H1 (cell line): Measurements from ENCODE around the gene TMEM204. TPM values are rescaled to one million over a fixed set of nuclear protein-coding genes. Genes with fewer than 3 reads are reported as not detected.

Experiments
- CTCF ChIA-PET: fragments of 300-600 bp; sonication (Branson Sonifier 250); formaldehyde crosslinking; loops from one replicate; lab custom pipeline; 2021; ENCODE audit not compliant: partially characterized antibody; lab: Charles Lee
- POLR2A ChIA-PET: fragments of 300-600 bp; sonication (Branson Sonifier 250); formaldehyde crosslinking; loops from one replicate; lab custom pipeline; 2021; ENCODE audit warnings: inconsistent platforms; ENCODE audit not compliant: partially characterized antibody; lab: Charles Lee
- DNase-seq, 2 experiments: peaks; one replicate each; pipeline versions ENCODE4 v3.0.0 to v3.0.0-alpha.2; 2010 to 2022; ENCODE audit warnings: low spot score in 2 of 2, low read depth in 1 of 2, mixed read lengths in 1 of 2
- FAIRE-seq: peaks from 2 replicates; lab custom pipeline; 2011; peaks lifted over from hg19 to GRCh38; lab: Jason Lieb, UNC
- H2AFZ ChIP-seq: 2 replicates; pipeline ENCODE4 v1.8.1; 2012; ENCODE audit warnings: low read length, inconsistent platforms
- H2AK5ac ChIP-seq: 2 replicates; pipeline ENCODE4 v1.6.1; 2013; ENCODE audit warnings: low read depth, low read length
- H2BK120ac ChIP-seq: replicated peaks from 2 replicates; pipeline ENCODE3; 2013; ENCODE audit warnings: low read depth, low read length, inconsistent platforms
- H2BK12ac ChIP-seq: 2 replicates; pipeline ENCODE4 v1.6.1; 2013; ENCODE audit warnings: low read depth, low read length
- H2BK15ac ChIP-seq: 2 replicates; pipeline ENCODE4 v1.6.1; 2013; ENCODE audit warnings: low read length
- H2BK20ac ChIP-seq: 2 replicates; pipeline ENCODE4 v1.6.1; 2013; ENCODE audit warnings: low read length
- H2BK5ac ChIP-seq: 2 replicates; pipeline ENCODE4 v1.6.1; 2013; ENCODE audit warnings: low read depth, low read length
- H3K14ac ChIP-seq: 2 replicates; pipeline ENCODE4 v1.6.1; 2013; ENCODE audit warnings: inconsistent platforms; ENCODE audit not compliant: insufficient read length
- H3K18ac ChIP-seq: 2 replicates; pipeline ENCODE4 v1.6.1; 2013; ENCODE audit warnings: low read length; ENCODE audit errors: extremely low read depth
- H3K23ac ChIP-seq: 2 replicates; pipeline ENCODE4 v1.6.1; 2013; ENCODE audit warnings: inconsistent platforms; ENCODE audit not compliant: insufficient read length
- H3K23me2 ChIP-seq: 2 replicates; pipeline ENCODE4 v1.6.1; 2013; ENCODE audit warnings: low read depth, low read length
- H3K27ac ChIP-seq: 2 replicates; pipeline ENCODE4 v1.6.1; 2011; ENCODE audit warnings: low read depth, low read length, inconsistent platforms
- H3K27me3 ChIP-seq, 4 experiments: replicated peaks in 1 of 4; 1 replicate in 1 of 4; 2 replicates in 3 of 4; pipeline versions ENCODE4 v1.6.1 to v1.8.1; 2011 to 2013; ENCODE audit warnings: low read length in 3 of 4, mild to moderate bottlenecking in 3 of 4, inconsistent platforms in 2 of 4, mixed read lengths in 2 of 4, moderate library complexity in 1 of 4; ENCODE audit not compliant: control insufficient read depth in 3 of 4, insufficient read depth in 3 of 4; ENCODE audit errors: extremely low read depth in 1 of 4
- H3K36me3 ChIP-seq, 4 experiments: 2 replicates each; pipeline versions ENCODE4 v1.6.1 to v1.8.1; 2011 to 2013; ENCODE audit warnings: mild to moderate bottlenecking in 4 of 4, low read length in 3 of 4, moderate library complexity in 2 of 4, control low read depth in 1 of 4, inconsistent platforms in 1 of 4; ENCODE audit not compliant: insufficient read depth in 4 of 4, control insufficient read depth in 2 of 4
- H3K4ac ChIP-seq: replicated peaks from 2 replicates; pipeline ENCODE3; 2013; ENCODE audit warnings: low read length, low read depth, mixed read lengths, inconsistent platforms; ENCODE audit not compliant: insufficient read length
- H3K4me1 ChIP-seq, 4 experiments: replicated peaks in 1 of 4; 1 replicate in 1 of 4; 2 replicates in 3 of 4; pipeline versions ENCODE4 v1.6.1 to v1.8.1; 2011 to 2013; ENCODE audit warnings: low read length in 3 of 4, inconsistent platforms in 2 of 4, mixed read lengths in 1 of 4; ENCODE audit not compliant: insufficient read depth in 4 of 4, control insufficient read depth in 3 of 4
- H3K4me2 ChIP-seq, 2 experiments: 2 replicates each; pipeline versions ENCODE4 v1.6.1 to v1.8.1; 2011 to 2013; ENCODE audit warnings: low read depth in 2 of 2, low read length in 2 of 2, control low read depth in 1 of 2, inconsistent platforms in 1 of 2, mild to moderate bottlenecking in 1 of 2; ENCODE audit not compliant: insufficient read depth in 1 of 2
- H3K4me3 ChIP-seq, 4 experiments: fragments of 200-600, 300-600 bp in 1 of 4; sonication (generic), shearing (Covaris generic), sonication (Bioruptor Twin) in 1 of 4; 2 replicates each; pipeline versions ENCODE4 v1.5.1 to v1.8.1; 2011 to 2016; ENCODE audit warnings: low read length in 4 of 4, low read depth in 3 of 4, control low read depth in 2 of 4, inconsistent platforms in 2 of 4, mild to moderate bottlenecking in 2 of 4, mixed read lengths in 1 of 4, moderate library complexity in 1 of 4; ENCODE audit not compliant: insufficient read depth in 2 of 4; ENCODE audit errors: extremely low read depth in 1 of 4
- H3K56ac ChIP-seq: replicated peaks from 2 replicates; pipeline ENCODE3; 2013; ENCODE audit warnings: low read depth, mild to moderate bottlenecking, mixed read lengths, low read length, inconsistent platforms; ENCODE audit not compliant: insufficient read length
- H3K79me1 ChIP-seq: 2 replicates; pipeline ENCODE4 v1.6.1; 2013; ENCODE audit warnings: low read depth, low read length, control low read depth
- H3K79me2 ChIP-seq, 2 experiments: 2 replicates each; pipeline versions ENCODE4 v1.6.1 to v1.8.1; 2012 to 2013; ENCODE audit warnings: low read length in 2 of 2, mild to moderate bottlenecking in 2 of 2, inconsistent platforms in 1 of 2; ENCODE audit not compliant: insufficient read depth in 2 of 2, control insufficient read depth in 1 of 2
- H3K9ac ChIP-seq, 4 experiments: replicated peaks in 1 of 4; 1 replicate in 1 of 4; 2 replicates in 3 of 4; pipeline versions ENCODE4 v1.6.1 to v1.8.1; 2011 to 2013; ENCODE audit warnings: low read depth in 3 of 4, low read length in 3 of 4, control low read depth in 2 of 4, mild to moderate bottlenecking in 2 of 4, moderate library complexity in 2 of 4, inconsistent platforms in 1 of 4; ENCODE audit errors: extremely low read depth in 1 of 4
- H3K9me3 ChIP-seq, 2 experiments: 2 replicates each; pipeline versions ENCODE4 v1.6.1 to v1.8.1; 2012 to 2013; ENCODE audit warnings: mild to moderate bottlenecking in 2 of 2, moderate library complexity in 2 of 2, control low read depth in 1 of 2, inconsistent platforms in 1 of 2, low read depth in 1 of 2, low read length in 1 of 2, mixed read lengths in 1 of 2; ENCODE audit not compliant: insufficient read depth in 2 of 2
- H4K20me1 ChIP-seq, 2 experiments: replicated peaks in 1 of 2; 2 replicates each; pipeline versions ENCODE3 to v1.8.1; 2011 to 2013; ENCODE audit warnings: inconsistent platforms in 2 of 2, low read length in 2 of 2, mild to moderate bottlenecking in 1 of 2; ENCODE audit not compliant: insufficient read depth in 2 of 2, control insufficient read depth in 1 of 2
- H4K5ac ChIP-seq: 2 replicates; pipeline ENCODE4 v1.6.1; 2013; ENCODE audit warnings: low read length, low read depth, mixed read lengths, inconsistent platforms; ENCODE audit not compliant: insufficient read length
- H4K8ac ChIP-seq: 2 replicates; pipeline ENCODE4 v1.8.0; 2013; ENCODE audit warnings: mild to moderate bottlenecking, moderate library complexity, low read length, inconsistent platforms; ENCODE audit not compliant: insufficient read depth; ENCODE audit errors: extremely low read depth
- H4K91ac ChIP-seq: replicated peaks from 2 replicates; pipeline ENCODE3; 2013; ENCODE audit warnings: low read length, mixed read lengths, inconsistent platforms; ENCODE audit not compliant: insufficient read length
- ATF3 ChIP-seq: IDR thresholded peaks from 2 replicates; pipeline ENCODE4 v1.6.1; 2011; ENCODE audit warnings: low read depth, mild to moderate bottlenecking, low read length; ENCODE audit not compliant: insufficient read depth
- CBX5 ChIP-seq: fragments of 300-800, 300-1000 bp; sonication (generic); IDR thresholded peaks from 2 replicates; pipeline ENCODE4 v1.7.1; 2016; ENCODE audit warnings: antibody characterized with exemption, low read length, low read depth
- GABPA ChIP-seq: IDR thresholded peaks from 2 replicates; pipeline ENCODE4 v1.6.1; 2011; ENCODE audit warnings: mild to moderate bottlenecking, low read length, moderate library complexity, borderline replicate concordance; ENCODE audit not compliant: insufficient read depth
- HDAC2 ChIP-seq, 2 experiments: fragments of 300-600 bp in 1 of 2; sonication (generic) in 1 of 2; IDR thresholded peaks; 2 replicates each; pipeline ENCODE4 v1.6.1; 2011 to 2012; ENCODE audit warnings: low read depth in 2 of 2, low read length in 2 of 2, mild to moderate bottlenecking in 2 of 2, moderate library complexity in 2 of 2, borderline replicate concordance in 1 of 2, inconsistent platforms in 1 of 2
- KDM1A ChIP-seq: fragments of 200-600, 300-600 bp; sonication (generic); IDR thresholded peaks from 2 replicates; pipeline ENCODE4 v1.7.1; 2016; ENCODE audit warnings: mild to moderate bottlenecking, low read length, borderline replicate concordance
- KDM4A ChIP-seq: IDR thresholded peaks from one replicate; pipeline ENCODE4 v1.7.1; 2012; ENCODE audit warnings: low read depth, mild to moderate bottlenecking, moderate library complexity, low read length, inconsistent platforms; ENCODE audit not compliant: severe bottlenecking
- NRF1 ChIP-seq: IDR thresholded peaks from 2 replicates; pipeline ENCODE4 v1.6.1; 2011; ENCODE audit warnings: mild to moderate bottlenecking, low read depth, low read length, improper control_type of control experiment
- PHF8 ChIP-seq: fragments of 200-600 bp; sonication (generic); conservative IDR thresholded peaks from 2 replicates; pipeline ENCODE4 v1.7.1; 2012; ENCODE audit warnings: low read depth, mild to moderate bottlenecking, inconsistent platforms, low read length, moderate library complexity
- SP4 ChIP-seq: IDR thresholded peaks from 2 replicates; pipeline ENCODE4 v1.6.1; 2012; ENCODE audit warnings: low read length, inconsistent platforms
- TAF1 ChIP-seq: IDR thresholded peaks from 2 replicates; pipeline ENCODE4 v1.6.1; 2011; ENCODE audit warnings: mild to moderate bottlenecking, low read depth, low read length
- TAF7 ChIP-seq: optimal IDR thresholded peaks from 2 replicates; pipeline ENCODE3; 2011; ENCODE audit warnings: low read depth, mild to moderate bottlenecking, inconsistent platforms, low read length, moderate library complexity, borderline replicate concordance
- TCF12 ChIP-seq: IDR thresholded peaks from 2 replicates; pipeline ENCODE4 v1.6.1; 2011; ENCODE audit warnings: low read depth, mild to moderate bottlenecking, low read length
- WGBS, 2 experiments: shearing (Covaris generic) in 1 of 2; methylation state at CpG; one replicate each; pipeline versions ENCODE4 v1.1.6 to v1.1.7; 2013 to 2015; ENCODE audit warnings: low lambda C conversion rate in 2 of 2, mixed read lengths in 2 of 2, inconsistent platforms in 1 of 2, low coverage in 1 of 2, missing lambda C conversion rate in 1 of 2; ENCODE audit not compliant: insufficient replicate concordance in 2 of 2, insufficient coverage in 1 of 2, insufficient read length in 1 of 2; ENCODE audit errors: extremely low coverage in 1 of 2, missing lambda C conversion rate in 1 of 2; 5-methylcytosine and 5-hydroxymethylcytosine counted together
- polyA plus RNA-seq, 7 experiments: library from polyadenylated mRNA; depleted of rRNA in 3 of 7; stranded (reverse) in 5 of 7; unstranded in 2 of 7; fragments of >200 nt in 5 of 7; fragments of 200-250 nt in 2 of 7; gene quantifications; 1 replicate in 5 of 7; 2 replicates in 1 of 7; 4 replicates in 1 of 7; pipeline versions ENCODE4 v1.2.1 to v1.2.3, GENCODE V29; 2011 to 2013; ENCODE audit warnings: missing spikeins in 2 of 7, mixed read lengths in 2 of 7
- total RNA-seq: library from RNA; stranded (reverse); fragmentation: NEBNext Ultra II Directional; extraction: Animal tissue kit (Norgen Biotek cat#: 25700); gene quantifications from 2 replicates; pipeline ENCODE4 v1.2.1, GENCODE V29; 2021

TMEM204 gene
- total and polyA plus RNA-seq, 2 of the 8 experiments (the other 6 are each of a cell fraction or from before 2014, with no cell fraction given), result not detected

DNA sequence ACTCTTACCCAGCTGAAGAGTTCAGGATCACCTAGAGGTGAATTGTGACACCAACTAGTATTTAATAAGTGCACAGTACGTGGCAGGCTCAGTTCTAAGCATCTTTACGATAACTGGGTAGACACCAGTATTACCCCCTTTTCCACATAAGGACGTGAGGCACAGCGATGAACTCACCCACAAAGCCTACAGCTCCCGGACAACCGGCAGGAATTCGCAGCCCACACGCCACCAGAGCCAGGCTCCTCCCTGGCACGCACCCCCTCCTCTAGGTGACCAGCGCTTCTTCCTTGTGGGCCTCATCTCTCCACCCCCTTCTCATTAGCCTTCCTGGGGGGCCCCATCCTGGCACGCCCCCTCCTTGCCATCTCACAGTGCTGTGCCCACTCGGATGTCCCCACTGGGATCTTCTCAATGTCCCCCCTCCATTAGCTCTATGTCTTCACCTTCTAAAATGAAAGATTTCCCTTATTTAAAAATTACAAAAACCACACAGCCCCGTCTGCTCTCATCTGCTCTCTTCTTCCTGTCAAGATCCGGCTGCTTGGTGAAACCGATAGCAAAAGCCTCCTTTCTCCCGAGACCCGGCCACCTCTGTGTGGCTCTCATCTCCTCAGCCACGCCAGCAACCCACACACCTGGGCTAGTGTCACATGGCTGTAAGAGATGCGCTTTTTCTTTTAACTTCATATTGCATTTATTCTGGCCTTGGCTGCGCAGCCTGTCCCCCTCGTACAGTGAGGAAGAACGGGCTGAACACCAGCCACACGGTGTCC, 57.7 kb downstream of the TMEM204 start:
- no peak for DNase-seq
- Histone ChIP-seq H3K27me3 (no peaks in the 10 kb centered on the region), H3K79me1 (no peaks in the 10 kb centered on the region), H2BK20ac (no peak overlapping the region), H2AK5ac (no peak overlapping the region), H4K91ac (no peak overlapping the region), H3K9me3 (no peaks in the 10 kb centered on the region), H2AFZ (no peak overlapping the region), H4K5ac (no peak overlapping the region), H3K27ac (no peak overlapping the region), H2BK12ac (no peak overlapping the region), H3K4ac (no peak overlapping the region), H3K4me1 (no peaks in the 10 kb centered on the region), H4K8ac (no peak overlapping the region), H4K20me1 (peaks cover 0 to 8% of the 10 kb centered on the region in 2 experiments), H3K79me2 (no peaks in the 10 kb centered on the region), H2BK120ac (no peak overlapping the region), H3K18ac (no peak overlapping the region), H3K56ac (no peak overlapping the region), H3K4me3 (no peak overlapping the region), H2BK5ac (no peak overlapping the region), H3K23me2 (no peaks in the 10 kb centered on the region), H3K4me2 (no peak overlapping the region), H2BK15ac (no peak overlapping the region), H3K23ac (no peak overlapping the region), H3K9ac (no peak overlapping the region), H3K14ac (no peak overlapping the region), H3K36me3 (peaks cover 0 to 9% (median 5%) of the 10 kb centered on the region in 4 experiments; a peak in 4 of 8 replicates)
- WGBS, 2 experiments, result 91% methylated on average over 21 of the region's 23 CpGs; no CpG with 5 or more reads in 1 of the 2 experiments
- CTCF ChIA-PET, result no interaction called here
- FAIRE-seq, result no peak
- POLR2A ChIA-PET, result interaction anchor here (1.4 to 1.7 kb wide), 2 partner anchors 12 to 20 kb away, joined by 3 to 4 read pairs; no protein-coding TSS in a partner anchor
- TF ChIP-seq KDM4A (no peak), GABPA (no peak), CBX5 (no peak), SP4 (no peak), HDAC2 (IDR thresholded peaks at IDR 0.05; ENCODE audit: borderline replicate concordance in 1 of 2, low read depth in 2 of 2, low read length in 2 of 2) (no peak), ATF3 (no peak), NRF1 (no peak), TAF7 (no peak), TCF12 (no peak), KDM1A (no peak), TAF1 (no peak), PHF8 (no peak)
